Activated naive CD8-positive, alpha-beta T cell treated with anti-CD3 and anti-CD28 coated beads, Interleukin-2, amount 50 U/mL, for 16 hours (primary cell): ENCODE data around the gene CD99.
A peak's percentile ranks its signal among the peaks of the same experiment; 100 is the strongest.

Source experiments
- DNase-seq: peaks from one replicate; pipeline ENCODE4 v3.0.0-alpha.2; 2020; ENCODE audit warnings: low read depth, low spot score

Gene CD99

GRCh38 chrX:2698604-2699003 is 7.5 kb downstream of the CD99 start:
- no peak for DNase-seq

DNA sequence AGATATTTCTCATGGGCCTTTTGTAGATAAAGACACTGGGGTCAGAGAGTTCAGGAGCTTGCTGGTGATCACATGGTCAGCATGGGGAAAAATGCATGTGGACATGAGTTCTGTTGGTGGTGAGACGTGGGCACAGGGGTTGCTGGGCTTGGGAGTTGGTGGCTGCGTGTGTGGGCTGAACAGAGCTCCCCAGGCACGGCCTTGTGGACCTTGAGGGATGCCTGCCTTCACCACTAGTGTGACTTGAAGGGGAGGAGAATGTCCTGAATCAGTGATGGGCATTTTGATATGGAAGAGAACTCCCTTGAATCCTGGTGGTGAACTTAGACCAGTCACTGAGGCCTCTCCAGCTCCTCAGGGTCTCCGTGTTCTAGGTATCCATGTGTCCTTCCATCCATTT is 8.9 kb downstream of the CD99 start:
- no peak for DNase-seq

DNA sequence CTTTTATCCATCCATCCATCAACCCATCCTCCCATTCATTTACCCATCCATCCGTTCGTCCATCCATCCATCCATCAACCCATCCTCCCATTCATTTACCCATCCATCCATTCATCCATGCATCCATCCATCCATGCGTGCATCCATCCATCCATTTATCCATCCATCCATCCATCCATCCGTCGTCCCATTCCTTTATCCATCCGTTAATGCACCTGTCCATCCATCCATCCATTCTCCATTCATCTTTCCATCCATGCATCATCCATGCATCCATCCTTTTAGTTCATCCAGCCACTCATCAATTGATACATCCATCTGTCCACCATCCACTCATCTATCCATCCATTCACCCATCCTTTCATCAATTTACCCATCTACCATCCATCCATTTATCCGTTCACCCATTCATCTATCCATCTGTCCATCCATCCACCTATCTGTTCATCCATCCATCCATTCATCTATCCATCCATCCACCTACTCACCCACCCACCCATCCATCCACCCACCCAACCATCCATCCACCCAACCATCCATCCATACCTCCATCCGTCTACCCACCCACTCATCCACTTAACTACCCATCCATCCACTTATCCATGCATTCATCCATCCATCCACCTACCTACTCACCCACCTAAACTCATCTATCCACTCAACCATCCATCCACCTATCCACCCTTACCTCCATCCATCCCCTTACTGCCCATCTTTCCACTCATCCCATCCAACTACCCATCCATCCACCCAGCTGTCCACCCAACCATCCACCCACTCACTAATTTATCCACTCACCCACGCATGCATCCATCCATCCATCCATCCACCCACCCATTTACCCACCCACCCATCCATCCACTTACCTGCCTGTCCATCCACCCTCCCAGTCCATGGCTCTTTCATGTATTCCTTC is 9.6 kb downstream of the CD99 start:
- DNase-seq = no peak

DNA sequence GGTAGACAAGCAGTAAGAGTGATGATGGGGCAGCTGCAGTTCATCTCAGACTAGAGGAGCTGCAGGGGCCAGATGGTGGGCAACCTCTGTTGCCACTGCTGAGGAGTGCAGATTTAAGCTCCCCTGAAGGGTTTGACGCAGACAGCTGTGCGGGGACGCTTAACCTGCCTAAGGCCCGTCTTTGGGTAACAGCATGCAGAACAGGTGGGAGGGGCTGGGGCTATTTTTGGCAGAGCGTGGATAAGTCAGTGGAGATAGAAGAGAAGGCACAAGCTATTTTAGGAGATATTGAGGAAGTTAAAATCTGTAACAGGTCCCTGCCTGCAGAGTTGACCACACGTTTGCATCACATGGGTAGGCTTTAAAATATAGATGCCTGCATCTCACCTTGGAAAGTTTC is 10.5 kb downstream of the CD99 start:
- DNase-seq = no peak

DNA sequence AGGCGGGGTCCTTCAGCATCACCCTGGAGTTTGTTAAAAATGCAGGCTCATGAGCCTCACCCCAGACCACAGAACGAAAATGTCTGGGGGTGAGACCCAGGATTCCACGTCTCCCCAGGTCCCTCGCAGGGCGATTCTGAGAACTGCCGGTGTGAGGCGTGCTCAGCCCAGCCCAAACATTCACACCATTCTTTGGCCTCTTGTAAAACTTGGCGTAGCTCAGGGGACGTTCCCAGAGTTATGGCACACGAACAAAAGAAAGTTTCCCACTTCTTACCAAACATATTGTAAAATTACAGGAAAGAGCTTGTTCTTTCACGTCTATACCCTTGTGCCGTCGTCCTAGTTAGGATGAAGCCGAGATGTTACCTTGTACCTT is 12.9 kb downstream of the CD99 start:
- DNase-seq = no peak

- DNase-seq = no peak
These were observed 14.1 kb downstream of the CD99 start for GRCh38 chrX:2705046-2705832.

DNA sequence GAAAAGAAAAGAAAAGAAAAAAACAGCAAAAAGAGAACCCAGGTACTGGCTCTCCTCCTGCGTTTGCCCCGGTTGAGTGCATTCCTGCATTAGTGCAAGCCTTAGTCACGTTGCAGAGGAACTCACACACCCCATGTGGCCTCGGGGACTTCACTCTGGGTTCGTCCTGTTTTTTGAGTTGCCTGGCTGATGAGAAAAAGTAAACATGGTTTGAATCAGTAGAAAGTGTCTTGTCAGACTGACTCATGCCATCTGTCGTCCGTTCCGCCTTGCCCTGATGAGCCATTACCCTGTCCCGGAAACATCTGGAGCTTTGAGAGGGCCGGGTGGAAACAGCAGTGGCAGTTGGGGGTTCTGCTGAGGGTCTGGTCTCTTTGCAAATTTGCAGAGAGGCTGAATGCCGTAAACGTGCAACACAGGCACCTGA is 16.3 kb downstream of the CD99 start:
- peak; percentile 24 for DNase-seq

DNA sequence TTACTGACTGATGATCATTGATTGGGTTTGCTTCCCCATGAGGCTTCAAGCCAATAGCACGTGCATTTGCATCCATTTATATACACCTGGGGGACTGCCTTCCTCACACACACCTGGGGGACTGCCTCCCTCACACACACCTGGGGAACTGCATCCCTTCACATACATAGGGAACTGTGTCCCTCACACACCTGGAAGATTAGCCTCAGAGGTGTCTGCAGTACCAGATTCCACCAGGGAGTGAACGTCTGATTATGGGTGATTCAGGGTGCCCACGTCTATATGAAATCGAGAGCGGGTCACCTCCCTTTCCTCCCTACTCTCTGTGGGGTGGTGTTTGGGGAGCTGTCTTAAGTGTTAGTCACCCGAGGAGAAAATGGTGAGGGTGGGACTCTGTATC is 16.9 kb downstream of the CD99 start:
- DNase-seq = no peak

DNA sequence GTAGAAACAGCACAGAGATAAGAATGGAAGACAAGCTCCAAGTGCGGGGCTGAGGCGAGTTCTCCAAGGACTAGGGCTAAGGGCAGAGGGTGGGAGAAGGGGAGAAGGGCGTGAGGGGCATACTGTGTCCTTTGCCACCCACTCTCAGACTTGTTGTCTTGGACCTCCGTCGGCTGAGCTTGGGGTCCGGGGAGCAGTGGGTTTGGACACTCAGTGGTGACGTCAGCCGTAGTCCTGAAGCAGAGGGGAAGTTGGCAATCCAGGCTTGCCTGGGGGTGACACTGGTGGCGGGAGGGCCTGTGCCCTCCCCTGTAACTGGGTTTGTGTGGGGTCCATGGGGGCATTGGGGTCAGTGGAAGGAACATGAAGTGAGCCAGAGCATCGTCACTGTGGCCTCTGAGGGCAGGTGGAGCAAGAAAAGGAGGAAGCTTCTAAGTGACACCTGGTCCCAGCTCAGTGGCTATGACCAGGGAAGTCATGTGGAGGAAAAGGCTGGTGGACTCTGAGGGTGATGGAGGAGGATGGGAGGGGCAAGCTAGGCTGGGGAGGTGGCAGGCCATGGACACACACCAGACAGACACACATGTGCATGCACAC is 17.6 kb downstream of the CD99 start:
- DNase-seq = no peak

GRCh38 chrX:2709556-2709955 is 18.5 kb downstream of the CD99 start:
- DNase-seq = no peak

DNA sequence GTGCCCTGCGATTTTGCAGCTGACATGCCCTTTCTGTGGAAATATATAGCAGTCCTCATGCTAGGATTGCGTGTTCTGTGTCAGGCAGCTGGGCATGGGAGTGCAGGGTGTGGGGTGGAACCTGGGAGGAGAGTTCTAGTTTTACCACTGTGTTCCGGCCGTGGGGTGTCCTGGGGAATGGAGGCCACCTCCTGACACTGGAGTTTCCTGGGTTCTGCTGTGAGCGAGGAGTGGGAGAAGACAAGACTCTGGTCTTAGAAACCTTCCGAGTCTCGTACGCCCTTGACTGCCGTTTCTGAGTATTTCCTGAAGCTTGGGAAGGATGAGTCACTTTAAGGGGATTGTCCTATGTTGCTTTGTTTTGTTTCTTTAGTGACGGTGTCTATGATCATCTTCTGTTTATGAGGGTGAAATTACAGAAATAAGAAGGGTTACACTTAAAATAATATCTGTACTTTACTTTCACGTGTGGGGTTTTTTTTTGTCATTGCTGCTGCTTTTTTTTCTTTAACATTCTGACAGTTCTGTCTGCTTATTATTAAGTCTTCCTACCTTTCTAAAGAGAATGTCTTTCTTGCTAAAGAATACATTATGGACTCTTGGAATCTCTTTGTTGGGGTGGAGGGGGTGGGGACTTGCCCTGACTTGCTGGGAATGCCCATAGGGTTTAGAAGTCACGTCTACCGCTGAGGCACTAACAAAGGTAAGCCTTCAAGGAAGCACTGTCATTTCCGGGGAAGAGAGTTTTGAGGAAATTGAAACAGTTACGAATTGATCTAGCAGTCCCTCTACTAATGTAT is 19.1 kb downstream of the CD99 start:
- DNase-seq = no peak

DNA sequence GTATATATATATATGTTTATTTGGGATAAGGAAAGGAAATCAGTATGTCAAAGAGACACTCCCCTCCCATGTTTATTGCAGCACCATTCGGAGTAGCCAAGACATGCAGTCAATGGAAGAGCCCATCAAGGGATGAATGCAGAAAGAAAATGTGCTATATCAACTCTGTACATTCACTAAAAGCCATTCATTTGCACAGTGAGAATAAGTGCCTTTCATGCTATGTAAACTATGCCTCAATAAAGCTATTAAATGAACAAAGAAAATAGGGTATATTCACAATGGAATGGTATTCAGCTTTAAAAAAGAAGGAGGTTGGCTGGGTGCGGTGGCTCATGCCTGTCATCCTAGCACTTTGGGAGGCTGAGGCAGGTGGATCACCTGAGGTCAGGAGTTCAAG is 20.3 kb downstream of the CD99 start:
- no peak for DNase-seq

GRCh38 chrX:2712428-2712827 is 21.3 kb downstream of the CD99 start:
- no peak for DNase-seq

DNA sequence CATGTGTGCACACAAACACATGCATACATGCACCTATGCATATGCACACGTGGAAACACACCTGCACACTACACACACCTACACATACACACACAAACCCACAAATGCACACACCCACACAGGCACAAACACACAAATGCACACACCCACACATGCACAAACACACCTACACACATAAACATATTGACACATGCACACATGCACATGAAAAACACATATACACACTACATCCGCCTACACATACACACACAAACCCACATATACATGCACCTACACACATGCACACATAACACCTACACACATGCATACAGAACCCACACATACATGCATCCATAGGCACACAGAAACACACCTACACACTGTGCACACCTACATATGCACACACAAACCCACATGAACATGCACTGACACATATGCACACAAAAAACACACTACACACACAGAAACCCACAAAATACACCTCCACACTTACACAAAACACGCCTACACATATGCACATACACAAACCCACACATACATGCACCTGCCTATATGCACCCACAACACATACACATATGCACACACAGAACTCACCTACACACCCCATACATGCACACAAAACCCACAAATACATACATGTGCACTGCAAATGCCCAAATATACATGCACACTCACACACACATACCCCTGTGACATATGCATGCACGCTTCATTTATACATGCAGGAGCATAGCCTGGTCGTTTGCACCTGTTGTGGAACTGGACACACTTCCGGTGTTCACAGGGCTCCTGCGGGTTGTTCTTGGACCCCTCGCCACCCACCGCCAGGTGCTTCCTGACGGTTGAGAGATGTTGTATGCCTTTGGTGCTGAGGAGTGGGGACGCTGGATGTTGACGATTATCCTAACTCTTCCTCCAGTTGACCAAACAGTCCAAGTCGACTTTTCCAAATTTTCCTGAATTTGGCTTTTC is 22.1 kb downstream of the CD99 start:
- no peak for DNase-seq

GRCh38 chrX:2714551-2714950 is 23.5 kb downstream of the CD99 start:
- DNase-seq = no peak

DNA sequence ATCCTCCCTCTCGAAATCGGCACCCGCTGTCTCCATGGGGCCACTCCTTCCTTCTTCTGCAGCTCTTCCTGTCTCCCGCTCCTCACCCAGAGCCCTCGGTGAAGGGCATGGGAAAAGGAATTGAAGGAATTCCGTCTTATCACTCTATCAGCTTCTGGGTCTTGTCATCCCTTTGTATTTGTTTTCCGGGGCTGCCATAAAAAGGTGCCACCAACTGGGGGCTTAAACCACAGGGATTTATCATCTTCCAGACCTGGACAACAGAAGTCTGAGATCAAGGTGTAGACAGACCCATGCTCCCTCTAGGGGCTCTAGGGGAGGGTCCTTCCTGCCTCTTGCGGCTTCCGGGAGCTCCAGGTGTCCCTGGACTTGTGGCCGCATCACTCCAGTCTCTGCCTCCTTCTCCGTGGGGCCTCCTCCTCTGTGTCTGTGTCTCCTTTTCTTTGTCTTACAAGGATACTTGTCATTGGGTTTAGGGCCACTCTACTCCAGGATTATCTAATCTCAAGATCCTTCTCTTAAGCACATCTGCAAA is 24.0 kb downstream of the CD99 start:
- no peak for DNase-seq

DNA sequence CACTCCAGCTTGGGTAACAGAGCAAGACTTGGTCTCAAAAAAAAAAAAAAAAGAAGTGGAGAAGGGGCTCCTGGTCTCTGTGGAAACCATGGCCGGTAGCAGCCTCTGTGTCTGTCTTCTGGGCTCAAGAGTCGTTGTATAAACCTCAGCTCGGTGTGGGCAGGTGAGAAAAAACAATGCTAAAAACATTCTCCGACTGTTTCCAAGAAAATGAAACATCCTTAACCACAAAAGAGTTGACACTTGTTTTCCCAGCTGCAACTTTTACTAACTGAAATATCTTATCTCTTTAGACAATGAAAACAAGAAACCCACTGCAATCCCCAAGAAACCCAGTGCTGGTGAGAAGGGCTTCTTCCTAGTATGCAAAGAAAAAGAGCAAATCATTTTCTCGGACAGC is 26.2 kb downstream of the CD99 start:
- DNase-seq = no peak

- DNase-seq = no peak
These were observed 27.7 kb downstream of the CD99 start for GRCh38 chrX:2718821-2719220.

DNA sequence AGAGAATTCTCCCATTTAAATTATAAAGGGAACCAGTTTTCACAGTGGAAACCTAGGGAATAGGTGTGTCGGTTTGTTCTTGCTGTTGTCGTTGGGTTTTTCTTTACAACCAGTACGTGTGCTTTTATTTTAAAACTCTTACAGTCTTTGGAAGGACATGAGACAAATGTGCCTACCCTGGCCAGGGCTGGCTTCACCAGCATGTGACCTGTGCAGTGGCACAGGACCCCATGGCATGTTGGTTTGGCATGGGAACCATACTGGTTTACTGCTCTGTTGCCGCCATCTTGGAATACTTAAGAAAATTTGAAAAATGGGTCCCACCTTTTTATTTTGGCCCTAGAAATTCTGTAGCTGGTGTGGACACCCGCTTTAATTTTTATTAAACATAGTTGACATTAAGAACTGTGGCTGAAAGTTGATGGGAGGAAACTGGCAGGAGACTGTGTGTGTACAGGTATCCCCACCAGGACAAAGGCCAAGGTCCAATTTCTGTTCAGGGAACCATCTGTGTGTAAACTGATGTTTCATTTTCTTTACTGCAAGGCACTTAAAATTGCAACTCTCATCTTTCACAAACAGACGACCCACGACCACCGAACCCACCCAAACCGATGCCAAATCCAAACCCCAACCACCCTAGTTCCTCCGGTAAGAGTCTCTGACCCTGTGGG is 28.8 kb downstream of the CD99 start:
- no peak for DNase-seq
